OCI-M2 (cell line): ENCODE measurements around the gene KIRREL3.

Experiments
- DNase-seq: peaks from one replicate; lab custom pipeline; 2025; ENCODE audit not compliant: unreplicated experiment; lab: John Stamatoyannopoulos, UW

The KIRREL3 gene

DNA sequence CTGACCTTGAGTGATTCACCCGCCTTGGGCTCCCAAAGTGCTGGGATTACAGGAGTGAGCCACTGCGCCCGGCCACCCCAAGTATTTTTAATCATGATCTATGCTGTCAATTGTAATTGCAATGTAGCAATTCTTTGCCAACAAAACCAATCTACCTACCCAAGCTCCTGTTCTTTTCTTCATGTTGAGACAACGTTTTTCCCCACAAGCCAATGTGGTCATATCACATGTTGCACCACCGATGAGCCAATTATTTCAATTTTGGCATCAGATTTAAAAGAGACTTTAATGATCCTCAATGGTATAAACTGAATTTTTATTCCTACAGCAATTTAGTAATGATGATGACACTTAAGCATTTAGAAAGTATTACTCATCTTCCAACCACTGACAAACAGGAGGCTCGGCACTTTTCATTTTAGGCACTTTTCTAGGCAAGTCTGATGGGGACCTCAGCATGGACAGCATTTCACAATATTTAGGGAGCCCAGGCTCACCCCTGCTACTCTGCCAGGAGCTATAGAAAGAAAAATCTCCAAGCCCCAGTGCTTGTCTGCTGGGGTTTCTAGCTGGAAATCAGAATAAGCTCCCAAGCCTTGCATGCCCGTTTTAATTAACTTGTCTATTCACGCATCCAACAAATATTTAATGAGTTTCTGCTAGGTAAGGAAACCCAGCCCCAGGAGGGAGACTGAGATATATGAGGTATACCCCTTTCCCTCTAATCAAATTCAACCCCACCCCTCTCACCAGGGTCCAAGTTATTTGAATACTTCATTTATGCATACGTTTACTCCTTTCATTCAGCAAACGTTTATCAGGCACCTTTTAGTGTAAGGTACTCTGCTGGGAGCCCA is 353.6 kb downstream of the KIRREL3 start:
- no peak for DNase-seq

DNA sequence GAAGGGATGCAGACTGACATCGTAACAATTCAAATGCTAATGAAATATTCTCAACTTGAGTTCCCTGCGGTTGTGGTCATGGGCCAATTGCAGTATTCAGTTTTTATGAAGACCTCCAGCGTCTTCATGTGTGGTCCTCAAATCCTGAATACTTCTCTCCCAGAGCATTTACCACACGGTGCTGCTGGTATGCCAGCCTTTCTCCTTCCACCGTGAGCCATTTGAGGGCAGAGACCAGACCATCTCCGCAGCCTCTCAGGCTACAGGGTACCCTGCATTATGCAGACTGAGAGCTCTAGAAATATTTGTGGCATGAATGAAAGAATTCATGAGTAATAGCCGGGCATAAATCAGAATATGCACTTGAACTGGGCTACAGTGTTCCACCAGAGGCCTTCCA is 355.4 kb downstream of the KIRREL3 start:
- no peak for DNase-seq

DNA sequence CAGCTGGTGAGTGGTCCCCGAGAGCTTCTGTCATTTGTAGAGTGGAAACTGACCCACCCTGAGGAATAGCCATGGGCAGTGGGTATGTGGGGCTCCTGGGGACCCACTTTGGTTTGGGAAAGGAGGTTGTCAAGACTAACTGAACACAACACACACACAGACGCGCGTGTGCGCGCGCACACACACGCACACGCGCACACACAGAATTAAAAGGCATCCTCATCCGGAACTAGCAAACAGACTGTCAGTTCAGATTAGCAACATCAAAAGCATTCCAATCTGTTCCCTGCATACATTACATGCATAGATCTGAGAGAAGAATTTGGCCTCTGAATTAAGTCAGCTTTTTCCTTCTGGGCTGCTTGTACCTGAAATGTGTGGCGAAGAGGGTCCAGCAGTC is 360.4 kb downstream of the KIRREL3 start:
- no peak for DNase-seq

DNA sequence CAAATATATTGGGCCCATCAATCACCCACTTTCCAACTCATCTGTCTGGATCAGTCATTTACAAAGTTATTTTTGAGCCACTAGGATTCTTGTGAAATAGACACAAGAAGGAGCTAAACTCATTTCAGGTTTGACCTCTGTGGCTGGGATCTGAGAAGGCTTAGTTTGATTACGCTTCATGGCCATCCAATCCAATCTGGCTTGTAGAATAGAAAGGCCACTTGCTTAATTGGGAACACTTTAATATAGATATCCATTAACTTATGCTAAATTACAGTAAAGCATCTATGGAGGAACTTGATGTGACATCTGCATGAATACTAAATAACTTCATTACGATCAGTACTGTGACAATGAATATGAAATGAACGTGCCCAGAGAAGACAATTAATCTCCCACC is 360.9 kb downstream of the KIRREL3 start:
- no peak for DNase-seq

DNA sequence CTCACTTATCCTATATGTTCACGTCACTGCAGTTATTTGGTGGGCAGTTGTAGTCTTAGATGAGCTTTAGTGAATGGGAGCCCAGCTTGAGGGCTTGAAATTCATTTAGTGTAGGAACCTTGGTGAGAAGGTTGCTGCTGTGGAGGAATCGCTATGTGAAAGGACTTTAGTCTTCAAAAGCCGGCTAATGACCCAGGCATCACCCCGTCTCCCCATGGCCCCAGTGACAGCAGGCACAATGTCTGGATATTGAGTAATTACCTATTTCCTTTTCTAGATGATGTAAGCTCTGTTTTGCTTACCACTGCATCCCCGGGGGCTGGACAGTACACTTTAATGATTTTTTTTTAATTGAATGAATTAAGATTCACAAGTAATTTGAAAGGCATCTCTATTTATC is 361.9 kb downstream of the KIRREL3 start:
- DNase-seq, result no peak

DNA sequence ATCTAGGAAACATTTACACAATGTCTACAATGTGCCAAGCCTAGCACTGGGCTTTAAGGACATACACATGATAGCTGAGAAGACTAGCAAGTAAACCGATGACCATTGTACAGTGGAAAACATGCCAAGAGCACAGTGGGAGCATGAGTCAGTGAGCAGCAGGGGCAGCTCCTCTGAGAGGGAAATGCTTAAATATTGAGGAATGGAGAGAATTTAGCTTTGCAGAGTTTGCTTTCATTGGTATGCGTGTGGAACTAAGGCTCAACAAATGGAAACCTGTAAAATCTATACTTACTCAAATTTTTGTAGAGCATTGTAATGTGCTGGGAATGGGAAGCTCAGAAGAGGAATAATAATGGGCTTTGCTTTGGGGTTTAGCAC is 362.8 kb downstream of the KIRREL3 start:
- DNase-seq, result no peak

DNA sequence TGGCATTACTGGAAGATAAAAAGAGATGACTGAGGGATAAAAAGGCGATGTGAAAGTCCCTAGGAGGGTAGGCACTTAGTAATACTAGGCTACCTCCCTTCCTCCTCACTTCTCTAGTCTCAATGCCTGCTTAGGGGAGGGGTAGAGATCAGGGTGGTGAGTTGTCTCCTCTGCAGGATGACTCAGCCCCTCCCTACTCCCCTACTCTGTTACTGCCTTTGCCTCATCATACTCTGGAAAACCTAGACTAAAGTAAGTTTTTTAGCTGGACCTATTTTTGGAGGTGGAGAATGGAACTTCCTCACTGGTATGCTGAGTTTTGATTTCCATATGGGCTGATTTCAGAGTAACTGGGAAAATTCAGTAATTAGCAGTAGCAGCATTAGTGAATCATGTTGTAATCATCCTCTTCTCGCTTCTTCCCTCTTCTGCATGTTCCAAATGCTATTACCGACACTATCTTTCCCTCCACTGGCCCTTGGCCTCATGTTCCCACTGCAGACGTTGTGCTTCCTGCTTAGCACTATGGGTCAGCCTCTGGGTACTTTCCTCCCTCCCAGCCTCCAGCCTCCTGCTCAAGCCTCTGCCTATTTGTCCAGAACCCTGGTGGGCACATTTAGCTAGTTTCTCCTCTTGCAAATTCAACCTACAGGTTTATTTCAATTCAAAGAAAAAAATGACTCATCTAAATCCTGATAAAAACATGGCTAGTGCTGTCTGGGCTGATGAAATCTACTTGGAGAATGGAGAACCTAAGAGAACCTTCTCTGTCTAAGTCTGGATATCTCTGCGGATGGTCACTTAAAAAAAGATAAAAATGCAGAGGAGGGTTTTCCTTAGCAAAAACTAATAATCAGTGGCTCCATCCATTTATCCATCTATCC is 363.4 kb downstream of the KIRREL3 start:
- no peak for DNase-seq

DNA sequence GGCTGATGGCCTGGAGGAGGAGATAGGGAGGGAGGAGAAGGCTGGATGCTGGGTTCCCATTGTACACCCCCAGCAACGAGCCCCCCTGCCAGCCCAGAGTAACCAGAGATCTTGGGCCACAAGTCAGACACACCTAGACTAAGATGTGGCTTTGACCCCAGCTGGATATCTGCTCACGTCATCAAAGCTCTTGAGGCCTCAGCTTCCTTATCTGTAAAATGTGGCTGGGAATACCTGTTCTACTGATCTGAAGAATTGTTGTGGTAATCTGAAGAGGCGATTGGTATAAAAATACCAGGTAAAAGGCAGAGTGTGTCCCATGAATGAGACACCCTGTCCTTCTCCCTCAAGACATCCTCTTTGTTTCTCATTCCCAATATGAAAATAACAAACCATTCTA is 365.1 kb downstream of the KIRREL3 start:
- DNase-seq, result no peak

DNA sequence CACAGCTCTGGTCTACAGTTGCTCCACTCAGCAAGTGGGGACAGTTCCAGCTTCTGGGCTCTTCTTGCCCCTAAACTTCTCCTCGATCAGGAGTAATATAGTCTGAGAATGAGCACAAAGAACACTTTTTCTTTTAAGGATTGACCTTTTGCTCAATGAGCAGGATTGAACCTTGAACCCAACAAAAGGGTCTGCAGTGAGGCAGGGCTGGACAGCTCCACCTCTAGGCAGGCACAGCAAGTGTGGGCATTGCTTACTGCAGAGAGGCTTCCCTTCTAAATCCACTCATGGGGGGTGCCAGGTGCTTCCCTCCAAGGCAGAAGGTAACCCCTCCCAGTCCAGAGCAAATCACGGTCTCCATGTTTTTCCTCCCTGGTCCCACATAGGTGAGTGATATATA is 365.6 kb downstream of the KIRREL3 start:
- no peak for DNase-seq

DNA sequence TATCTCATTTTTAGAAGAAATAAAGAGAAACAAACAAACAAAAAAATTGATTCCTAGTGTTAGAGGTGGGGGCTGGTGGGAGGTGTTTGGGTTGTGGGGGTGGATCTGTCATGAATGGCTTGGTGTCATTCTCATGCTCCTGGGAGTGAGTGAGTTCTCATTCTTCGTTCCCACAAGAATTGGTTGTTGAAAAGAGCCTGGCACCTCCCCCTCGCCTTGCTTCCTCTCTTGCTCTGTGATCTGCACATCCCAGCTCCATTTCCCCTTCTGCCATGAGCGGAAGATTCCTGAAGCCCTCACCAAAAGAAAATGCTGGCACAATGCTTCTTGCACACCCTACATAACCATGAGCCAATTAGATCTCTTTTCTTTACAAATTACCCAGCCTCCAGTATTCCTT is 367.2 kb downstream of the KIRREL3 start:
- no peak for DNase-seq

DNA sequence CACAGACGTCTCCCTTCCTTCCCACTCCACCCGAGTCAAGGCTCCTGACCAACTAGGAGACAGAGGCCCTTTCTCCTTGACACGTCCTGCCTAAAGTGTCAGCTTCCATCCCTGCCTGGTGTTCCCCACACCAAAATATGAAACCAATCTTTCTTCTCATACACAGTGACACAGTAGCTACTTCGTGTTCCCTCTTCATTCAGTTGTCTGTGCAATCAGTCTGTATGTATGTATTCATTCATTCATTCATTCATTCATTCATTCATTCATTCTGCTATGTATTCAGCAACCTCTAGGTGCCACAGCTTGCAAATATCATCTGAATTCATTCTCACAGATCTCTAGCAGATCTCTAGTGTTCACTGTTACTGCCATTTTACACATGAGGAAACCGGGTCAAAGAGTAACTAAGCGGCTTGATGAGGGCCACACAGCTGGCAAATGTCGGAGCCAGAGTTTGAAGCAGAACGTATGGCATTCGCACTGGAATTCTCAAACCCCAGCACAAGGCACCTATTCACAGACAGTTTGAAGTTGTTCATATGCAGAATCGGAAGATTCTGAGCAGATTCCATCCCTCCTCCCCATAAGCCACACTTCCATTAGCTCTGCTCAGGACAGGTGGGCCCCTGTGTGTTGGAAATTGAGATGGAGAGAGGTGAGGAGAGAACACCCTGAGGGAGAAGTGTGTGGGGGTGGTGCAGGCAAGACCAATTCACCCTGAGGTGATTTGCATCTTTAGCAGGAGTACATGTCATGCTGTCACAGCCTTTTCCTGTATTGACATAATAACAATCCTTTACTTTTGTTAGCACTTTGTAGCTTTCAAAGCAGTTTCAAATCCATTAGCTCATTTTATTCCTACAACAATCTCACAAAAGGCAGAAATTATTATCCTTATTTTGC is 369.4 kb downstream of the KIRREL3 start:
- DNase-seq, result no peak

DNA sequence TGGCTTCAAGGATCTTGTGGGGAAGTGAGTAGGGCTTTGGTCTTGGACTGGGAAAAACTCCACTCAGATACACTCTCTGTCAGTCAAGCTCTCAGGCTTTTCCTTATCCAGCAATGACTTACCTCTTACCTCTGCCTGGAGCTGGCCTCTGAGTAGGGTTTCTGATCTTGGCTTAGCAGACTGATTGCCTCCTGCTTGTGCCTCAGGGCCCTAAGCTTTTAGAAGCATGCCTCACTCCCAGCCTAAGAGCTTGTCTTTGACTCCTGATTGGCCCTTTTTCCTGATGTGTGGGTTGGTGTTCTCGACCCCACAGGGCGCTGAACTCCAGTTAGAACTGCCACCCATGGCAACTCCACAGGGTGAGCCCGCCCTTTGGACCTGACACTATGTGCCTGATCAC is 370.1 kb downstream of the KIRREL3 start:
- no peak for DNase-seq

DNA sequence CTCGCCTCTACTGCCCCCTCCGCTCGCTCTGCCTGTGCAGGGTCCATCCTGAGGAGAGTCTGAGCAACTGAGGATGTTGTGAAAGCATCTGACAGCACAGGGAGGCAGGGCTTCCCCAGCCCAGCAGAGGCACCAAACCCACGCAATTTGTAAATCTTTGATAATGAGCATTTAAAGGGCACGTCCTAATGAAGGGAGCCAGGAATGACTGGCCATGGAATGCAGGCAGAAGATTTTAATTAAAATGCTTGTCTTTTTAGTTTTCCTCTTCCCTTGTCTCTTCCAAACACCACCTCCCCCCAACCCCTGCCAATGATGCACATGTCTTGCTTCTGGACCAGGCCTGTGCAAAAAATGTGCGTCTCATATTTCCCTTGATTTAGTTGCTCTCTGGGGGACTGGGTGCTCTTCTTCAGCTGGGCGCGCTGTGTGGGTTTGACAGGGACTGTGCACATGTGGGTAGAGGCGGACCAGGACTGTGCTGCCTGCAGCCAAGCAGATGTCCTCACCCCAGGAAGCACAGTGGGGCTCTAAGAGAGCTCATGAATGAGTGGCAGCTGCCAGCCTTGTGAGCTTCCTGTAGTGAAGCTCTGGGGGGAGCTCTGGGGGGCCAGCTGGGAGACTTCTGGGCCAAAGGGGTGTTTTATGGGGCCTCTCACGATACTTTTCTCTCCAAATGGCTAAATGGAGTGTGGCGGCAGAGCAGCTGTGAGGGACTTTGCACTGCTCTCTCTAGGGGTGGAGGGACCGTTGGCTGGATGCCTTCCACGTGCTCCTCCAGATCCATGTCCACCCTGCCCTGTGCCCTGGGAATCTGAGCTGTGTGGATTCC is 371.6 kb downstream of the KIRREL3 start:
- DNase-seq, result no peak

DNA sequence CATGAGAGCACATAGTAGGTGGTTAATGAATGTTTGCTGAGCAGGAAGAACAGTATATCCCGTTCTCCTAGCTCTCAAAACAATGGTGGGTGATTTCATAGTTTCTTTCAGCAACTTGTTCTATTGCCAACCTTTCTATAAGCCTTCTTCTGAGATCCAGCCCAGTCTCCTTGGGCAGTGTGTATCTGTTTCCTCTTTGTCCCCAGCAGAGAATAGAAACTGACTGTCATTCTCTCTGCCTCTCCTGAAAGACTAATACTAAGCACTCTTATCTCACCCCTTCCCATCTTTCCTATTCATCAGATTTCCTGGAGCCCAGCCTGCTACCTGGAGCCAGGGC is 372.1 kb downstream of the KIRREL3 start:
- no peak for DNase-seq

DNA sequence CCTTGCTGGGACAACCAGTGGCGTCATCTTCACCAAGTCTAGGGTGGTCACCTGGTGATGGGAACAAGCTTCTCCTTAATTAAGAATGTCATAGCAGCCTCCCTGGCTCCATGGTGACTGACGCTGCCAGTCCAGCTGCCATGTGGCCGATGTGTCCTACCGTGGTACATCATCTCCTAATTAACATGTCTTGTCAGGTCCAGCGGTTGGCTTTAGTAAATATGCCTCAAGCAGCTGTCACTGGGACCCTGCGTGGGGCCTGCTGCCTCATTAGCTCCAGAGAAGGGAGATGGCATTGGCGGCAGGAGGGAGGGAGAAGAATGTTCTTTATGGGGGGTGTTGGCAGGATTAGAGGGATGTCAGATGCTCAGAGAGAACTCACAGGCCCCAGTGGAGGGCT is 373.1 kb downstream of the KIRREL3 start:
- DNase-seq, result no peak

DNA sequence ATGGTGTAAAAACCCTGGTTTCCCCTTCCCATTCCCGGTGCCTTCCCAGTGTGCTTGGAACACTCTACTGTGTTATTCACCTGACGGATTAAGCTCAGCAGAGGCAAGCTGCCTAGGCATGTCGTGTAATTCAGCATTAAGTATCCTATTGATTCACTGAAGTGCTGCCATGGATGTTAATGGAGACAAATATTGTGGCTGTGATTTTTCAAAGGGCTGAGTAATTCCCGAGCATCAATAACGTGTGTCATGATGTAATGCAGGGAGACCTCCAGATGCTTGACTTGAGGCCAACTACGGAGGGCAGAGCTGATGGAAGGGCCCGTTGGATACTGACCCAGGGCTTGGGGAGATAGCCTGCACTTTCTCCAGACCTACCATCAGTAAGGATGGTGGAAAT is 376.1 kb downstream of the KIRREL3 start:
- no peak for DNase-seq

DNA sequence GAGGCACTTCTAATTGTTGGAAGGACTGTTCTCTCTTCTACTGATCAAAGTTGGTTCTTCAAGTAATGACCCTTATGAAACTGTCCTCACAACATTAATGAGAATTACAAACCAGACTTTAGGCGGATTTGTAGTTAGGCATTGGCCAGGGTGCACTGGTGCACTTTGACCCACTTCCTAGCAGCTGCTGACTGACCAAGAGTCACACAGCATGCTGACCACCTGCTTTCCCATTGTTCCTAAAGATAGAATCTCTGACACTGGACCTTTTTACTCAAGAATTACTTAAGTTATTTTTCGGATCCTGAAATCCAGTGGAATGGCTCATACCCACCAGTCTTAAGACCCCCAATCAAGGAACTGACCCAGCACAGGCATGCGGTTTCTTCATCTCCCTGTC is 381.1 kb downstream of the KIRREL3 start:
- no peak for DNase-seq

DNA sequence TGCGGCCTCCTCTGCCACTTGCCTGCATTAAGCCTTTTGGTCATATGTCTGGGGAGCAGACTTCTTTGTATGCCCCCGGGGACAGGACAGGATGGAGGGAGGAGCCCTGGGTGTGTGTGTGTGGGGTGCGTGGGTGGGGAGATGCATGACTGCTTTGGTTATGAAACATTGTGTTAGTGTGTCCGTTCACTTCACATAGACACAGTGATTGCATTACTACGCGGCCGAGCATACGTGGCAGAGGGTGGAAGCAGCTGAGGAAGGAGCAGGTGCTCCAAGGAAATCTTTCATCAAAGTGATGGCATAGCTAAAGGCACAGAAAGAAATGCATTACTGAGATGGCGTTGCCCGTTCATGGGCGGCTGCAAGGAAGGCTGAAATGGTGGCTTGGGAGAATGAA is 384.7 kb downstream of the KIRREL3 start:
- no peak for DNase-seq

DNA sequence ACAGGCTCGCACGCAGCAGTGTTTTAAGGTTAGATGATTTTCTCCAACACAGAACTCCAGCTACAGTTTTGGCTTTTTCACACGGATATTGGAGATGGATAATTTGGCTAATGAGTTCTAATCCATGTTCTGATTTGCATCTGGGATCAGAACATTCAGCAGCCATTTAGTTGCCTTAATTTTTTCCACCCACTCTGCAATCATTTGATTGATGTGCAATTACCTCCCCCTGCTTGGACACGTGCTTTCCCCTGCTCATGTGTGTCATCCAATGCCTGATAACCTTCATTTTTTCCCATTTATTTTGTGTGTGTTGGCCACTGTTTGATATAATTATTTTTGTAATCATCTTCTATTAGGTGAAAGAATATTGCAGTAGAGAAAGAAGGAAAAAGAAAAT is 387.3 kb downstream of the KIRREL3 start:
- DNase-seq, result no peak

DNA sequence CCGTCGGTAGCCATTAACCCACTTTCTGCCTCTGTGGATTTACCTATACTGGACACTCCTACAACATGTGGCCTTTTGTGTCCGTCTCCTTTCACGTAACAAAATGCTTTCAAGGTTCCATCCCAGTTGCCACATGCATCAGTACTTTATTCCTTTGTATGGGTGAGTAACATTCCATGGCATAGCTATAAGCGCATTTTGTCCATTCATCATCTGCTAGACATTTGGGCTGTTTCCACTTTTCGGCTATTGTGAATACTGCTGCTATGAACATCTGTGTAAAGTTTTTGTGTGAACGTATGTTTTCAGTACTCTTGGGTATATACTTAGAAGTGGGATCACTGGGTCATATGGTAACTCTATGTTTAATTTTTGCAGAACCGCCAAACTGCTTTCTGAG is 387.9 kb downstream of the KIRREL3 start:
- DNase-seq, result no peak

DNA sequence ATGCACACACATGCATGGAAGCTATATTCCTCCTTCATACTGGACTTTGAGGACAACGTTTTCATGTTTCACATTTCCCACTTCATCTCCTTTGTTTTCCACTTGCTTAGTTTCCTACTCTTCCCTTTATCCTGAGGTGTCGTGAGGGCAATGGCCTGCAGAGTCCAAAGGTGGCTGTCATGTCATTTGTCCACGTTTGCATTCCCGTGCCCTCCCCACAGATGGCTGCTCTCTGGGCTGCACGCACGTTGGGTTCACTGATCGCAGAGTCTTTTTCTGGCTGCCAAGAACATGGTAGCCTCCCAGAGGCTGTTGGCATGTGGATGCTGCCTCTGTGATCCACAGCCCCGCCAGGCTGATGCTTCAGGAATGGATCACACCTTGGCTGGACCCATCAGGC is 389.1 kb downstream of the KIRREL3 start:
- no peak for DNase-seq
